ENCODE data around the gene S1PR3. TPM values are rescaled to one million over a fixed set of nuclear protein-coding genes. Genes with fewer than 3 reads are reported as not detected.

The S1PR3 gene
- total and polyA plus RNA-seq, 9 of the 15 experiments (the other 6 are each of a cell fraction or from before 2014, with no cell fraction given) = 0.03 to 2.0 (median 0.29) TPM

GRCh38 chr9:88949425-88949824 is 41.8 kb upstream of the S1PR3 start:
- Histone ChIP-seq H3K9me3 (replicated peaks; ENCODE audit: control insufficient read depth, insufficient read depth, low read depth, low read length) (no peaks in the 10 kb centered on the region), H2AFZ (ENCODE audit: low read depth, low read length) (no peak overlapping the region), H3K4me3 (no peak overlapping the region), H3K27ac (ENCODE audit: extremely low read depth, low read depth, low read length) (no peak overlapping the region), H3K9me1 (ENCODE audit: control insufficient read depth, insufficient read depth, low read length) (peaks cover 4% of the 10 kb centered on the region), H3K79me2 (ENCODE audit: control insufficient read depth, insufficient read depth, low read length) (no peaks in the 10 kb centered on the region), H4K20me1 (replicated peaks; ENCODE audit: control insufficient read depth, insufficient read depth, low read length) (no peaks in the 10 kb centered on the region; the same call in 1 of the 2 replicates), H3K27me3 (ENCODE audit: control insufficient read depth in 2 of 2, insufficient read depth in 2 of 2, low read length in 2 of 2) (0 out of 5 replicates have a peak, but pooled peaks cover 0 to 6% of the 10 kb centered on the region in 2 experiments), H3K9ac (ENCODE audit: insufficient read depth in 1 of 2, low read depth in 2 of 2, low read length in 2 of 2) (no peak overlapping the region), H3K4me2 (ENCODE audit: insufficient read depth, low read length) (no peak overlapping the region), H3K4me1 (replicated peaks in 1 of 2; ENCODE audit: control insufficient read depth in 2 of 2, insufficient read depth in 2 of 2, low read length in 2 of 2) (peaks cover 6 to 22% of the 10 kb centered on the region in 2 experiments; a peak in 4 of 5 replicates), H3K36me3 (ENCODE audit: control insufficient read depth, insufficient read depth, low read length) (no peaks in the 10 kb centered on the region)
- ATAC-seq (no peak), FAIRE-seq (peak; percentile 74), DNase-seq (ENCODE audit: extremely low read depth in 1 of 4, low spot score in 3 of 4) (peak; percentile 22 to 64 (median 26))
- no TSS peak for BruUV-seq (replicated peaks)
- POLR2A ChIA-PET = interaction anchor here (0.9 kb wide), 1 partner anchor 9 kb away, joined by 3 read pairs; no protein-coding TSS in a partner anchor
- in situ Hi-C loops (cut with MboI) (no loop called here), intact Hi-C loops (cut with micrococcal nuclease) (no loop called here)
- CTCF ChIA-PET (ENCODE audit: low intra/inter-chr PET ratio) = no interaction called here
- 5% methylated on average over 7 of the region's 9 CpGs for WGBS (ENCODE audit: insufficient coverage, low coverage, missing lambda C conversion rate)
- no peak for TF ChIP-seq RBM17 (IDR thresholded peaks at IDR 0.05; ENCODE audit: borderline replicate concordance, low read depth, low read length)
- TF ChIP-seq MEIS2 (IDR thresholded peaks at IDR 0.05; ENCODE audit: partially characterized antibody) = peak; percentile 43
- TF ChIP-seq, protein P1, sequence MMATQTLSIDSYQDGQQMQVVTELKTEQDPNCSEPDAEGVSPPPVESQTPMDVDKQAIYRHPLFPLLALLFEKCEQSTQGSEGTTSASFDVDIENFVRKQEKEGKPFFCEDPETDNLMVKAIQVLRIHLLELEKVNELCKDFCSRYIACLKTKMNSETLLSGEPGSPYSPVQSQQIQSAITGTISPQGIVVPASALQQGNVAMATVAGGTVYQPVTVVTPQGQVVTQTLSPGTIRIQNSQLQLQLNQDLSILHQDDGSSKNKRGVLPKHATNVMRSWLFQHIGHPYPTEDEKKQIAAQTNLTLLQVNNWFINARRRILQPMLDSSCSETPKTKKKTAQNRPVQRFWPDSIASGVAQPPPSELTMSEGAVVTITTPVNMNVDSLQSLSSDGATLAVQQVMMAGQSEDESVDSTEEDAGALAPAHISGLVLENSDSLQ (IDR thresholded peaks at IDR 0.05) = peak; percentile 30; the same call in 1 of the 2 replicates
- TF ChIP-seq CBX1 (IDR thresholded peaks at IDR 0.05; ENCODE audit: low read depth) = no peak
- TF ChIP-seq FOXM1 (IDR thresholded peaks at IDR 0.05; ENCODE audit: low read depth) = no peak
- no peak for TF ChIP-seq FOXM1 (CRISPR knock-in tag; IDR thresholded peaks at IDR 0.05; ENCODE audit: low read depth)
- TF ChIP-seq CBFA2T3 (IDR thresholded peaks at IDR 0.05) = peak; percentile 75
- TF ChIP-seq NFIC (IDR thresholded peaks at IDR 0.05) = peak; percentile 90
- TF ChIP-seq EP300 (IDR thresholded peaks at IDR 0.05; ENCODE audit: low read length) = peak; percentile 40; the same call in 1 of the 2 replicates
- TF ChIP-seq MEF2A (IDR thresholded peaks at IDR 0.05; ENCODE audit: control insufficient read depth, low read depth, low read length) = peak; percentile 64; the same call in 1 of the 2 replicates
- TF ChIP-seq ELF2 (CRISPR knock-in tag; IDR thresholded peaks at IDR 0.05) = no peak
- TF ChIP-seq NCOR1 (IDR thresholded peaks at IDR 0.05) = peak; percentile 46; the same call in 1 of the 2 replicates
- TF ChIP-seq TEAD4 (IDR thresholded peaks at IDR 0.05; ENCODE audit: low read length) = peak; percentile 48; the same call in 1 of the 2 replicates
- TF ChIP-seq TEAD4 (CRISPR knock-in tag; IDR thresholded peaks at IDR 0.05; ENCODE audit: borderline replicate concordance) = no peak
- TF ChIP-seq FIP1L1 (IDR thresholded peaks at IDR 0.05; ENCODE audit: low read depth, low read length, poor library complexity, severe bottlenecking) = no peak
- TF ChIP-seq CBFA2T2 (conservative IDR thresholded peaks at IDR 0.05) = peak; percentile 57
- peak; percentile 45; the same call in 1 of the 2 replicates for TF ChIP-seq TAL1 (IDR thresholded peaks at IDR 0.05)
- TF ChIP-seq E2F5 (CRISPR knock-in tag; IDR thresholded peaks at IDR 0.05) = no peak
- TF ChIP-seq ETV5 (CRISPR knock-in tag; IDR thresholded peaks at IDR 0.05; ENCODE audit: low read depth) = no peak
- peak; percentile 50 for TF ChIP-seq TCF3 (CRISPR knock-in tag; IDR thresholded peaks at IDR 0.05)
- TF ChIP-seq SOX6 (IDR thresholded peaks at IDR 0.05) = peak; percentile 75
